SKM-1 treated with dmso at 0.1 percent for 144 hours (cell line): ENCODE measurements around the gene TEN1.
"Not testable (repeated sequence)": the region's sequence is repeated elsewhere in the genome, so short reads cannot be mapped to it uniquely, and the experiment has no call there.

Experiments used
- DNase-seq: peaks from one replicate; lab custom pipeline; 2025; ENCODE audit not compliant: unreplicated experiment; lab: John Stamatoyannopoulos, UW

Gene TEN1

GRCh38 chr17:75978938-75979704 is at the start of gene TEN1, which contains the start of gene ACOX1:
TSS of gene TEN1 (plus strand) at chr17:75979240. CDS start at chr17:75986193, 6,953 bp downstream.
TSS of gene ACOX1 (minus strand) at chr17:75979166. CDS start at chr17:75979073, 93 bp downstream.
- peak; percentile 95 for DNase-seq

GRCh38 chr17:75931062-75931461 is 48.0 kb upstream of the TEN1 start:
- no peak for DNase-seq

GRCh38 chr17:75932852-75933251 is 46.2 kb upstream of the TEN1 start:
- DNase-seq: no peak

- DNase-seq: no peak
Observed at GRCh38 chr17:75933808-75934207, 45.2 kb upstream of the TEN1 start.

GRCh38 chr17:75937652-75938051 is 41.4 kb upstream of the TEN1 start:
- no peak for DNase-seq

- peak; percentile 92 for DNase-seq
Observed at GRCh38 chr17:75940727-75941441, 38.2 kb upstream of the TEN1 start, which contains the start of gene FBF1. TSS of gene FBF1 (minus strand) at chr17:75941042. CDS start at chr17:75938149, 2,893 bp downstream.

GRCh38 chr17:75941442-75941819 is 37.6 kb upstream of the TEN1 start:
- DNase-seq: no peak

- no peak for DNase-seq
Observed at GRCh38 chr17:75942473-75942872, 36.6 kb upstream of the TEN1 start.

- DNase-seq: no peak
Observed at GRCh38 chr17:75943491-75943890, 35.5 kb upstream of the TEN1 start.

- no peak for DNase-seq
Observed at GRCh38 chr17:75945211-75945610, 33.8 kb upstream of the TEN1 start.

- DNase-seq: no peak
Observed at GRCh38 chr17:75950421-75950820, 28.6 kb upstream of the TEN1 start.

- DNase-seq: no peak
Observed at GRCh38 chr17:75950855-75951554, 28.0 kb upstream of the TEN1 start.

GRCh38 chr17:75959051-75959838 is 19.8 kb upstream of the TEN1 start:
- no peak for DNase-seq

GRCh38 chr17:75959839-75960511 is 19.1 kb upstream of the TEN1 start:
- no peak for DNase-seq

GRCh38 chr17:75965468-75965867 is 13.6 kb upstream of the TEN1 start:
- DNase-seq: no peak

- not testable (repeated sequence) for DNase-seq
Observed at GRCh38 chr17:75969044-75969443, 10.0 kb upstream of the TEN1 start.

- DNase-seq: peak; percentile 33
Observed at GRCh38 chr17:75970011-75970523, 9.0 kb upstream of the TEN1 start.

- no peak for DNase-seq
Observed at GRCh38 chr17:75970626-75971025, 8.4 kb upstream of the TEN1 start.

- not testable (repeated sequence) for DNase-seq
Observed at GRCh38 chr17:75975187-75975586, 3.9 kb upstream of the TEN1 start.

- no peak for DNase-seq
Observed at GRCh38 chr17:75975757-75976174, 3.3 kb upstream of the TEN1 start.
